ENCODE results near the gene BMI1.

BMI1 gene

DNA sequence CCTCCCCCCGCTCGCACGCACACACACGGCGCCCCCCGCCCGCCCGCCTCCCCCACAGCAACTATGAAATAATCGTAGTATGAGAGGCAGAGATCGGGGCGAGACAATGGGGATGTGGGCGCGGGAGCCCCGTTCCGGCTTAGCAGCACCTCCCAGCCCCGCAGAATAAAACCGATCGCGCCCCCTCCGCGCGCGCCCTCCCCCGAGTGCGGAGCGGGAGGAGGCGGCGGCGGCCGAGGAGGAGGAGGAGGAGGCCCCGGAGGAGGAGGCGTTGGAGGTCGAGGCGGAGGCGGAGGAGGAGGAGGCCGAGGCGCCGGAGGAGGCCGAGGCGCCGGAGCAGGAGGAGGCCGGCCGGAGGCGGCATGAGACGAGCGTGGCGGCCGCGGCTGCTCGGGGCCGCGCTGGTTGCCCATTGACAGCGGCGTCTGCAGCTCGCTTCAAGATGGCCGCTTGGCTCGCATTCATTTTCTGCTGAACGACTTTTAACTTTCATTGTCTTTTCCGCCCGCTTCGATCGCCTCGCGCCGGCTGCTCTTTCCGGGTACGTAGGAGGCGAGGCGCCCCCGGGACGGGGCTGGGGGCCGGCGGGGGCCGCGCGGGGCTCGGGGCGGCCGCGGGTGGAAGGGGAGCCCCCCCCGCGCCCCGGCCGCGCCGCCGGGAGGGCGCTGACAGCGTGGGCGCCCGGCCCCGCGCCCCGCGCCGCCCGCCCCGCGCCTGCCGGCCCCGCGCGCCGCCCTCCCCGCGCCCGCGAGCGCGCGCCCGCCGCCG is 441 bp downstream of the BMI1 start:
- ATAC-seq: peak; percentile 72
- TF ChIP-seq, protein P1, sequence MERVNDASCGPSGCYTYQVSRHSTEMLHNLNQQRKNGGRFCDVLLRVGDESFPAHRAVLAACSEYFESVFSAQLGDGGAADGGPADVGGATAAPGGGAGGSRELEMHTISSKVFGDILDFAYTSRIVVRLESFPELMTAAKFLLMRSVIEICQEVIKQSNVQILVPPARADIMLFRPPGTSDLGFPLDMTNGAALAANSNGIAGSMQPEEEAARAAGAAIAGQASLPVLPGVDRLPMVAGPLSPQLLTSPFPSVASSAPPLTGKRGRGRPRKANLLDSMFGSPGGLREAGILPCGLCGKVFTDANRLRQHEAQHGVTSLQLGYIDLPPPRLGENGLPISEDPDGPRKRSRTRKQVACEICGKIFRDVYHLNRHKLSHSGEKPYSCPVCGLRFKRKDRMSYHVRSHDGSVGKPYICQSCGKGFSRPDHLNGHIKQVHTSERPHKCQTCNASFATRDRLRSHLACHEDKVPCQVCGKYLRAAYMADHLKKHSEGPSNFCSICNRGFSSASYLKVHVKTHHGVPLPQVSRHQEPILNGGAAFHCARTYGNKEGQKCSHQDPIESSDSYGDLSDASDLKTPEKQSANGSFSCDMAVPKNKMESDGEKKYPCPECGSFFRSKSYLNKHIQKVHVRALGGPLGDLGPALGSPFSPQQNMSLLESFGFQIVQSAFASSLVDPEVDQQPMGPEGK (CRISPR knock-in tag; IDR thresholded peaks at IDR 0.05; ENCODE audit: borderline replicate concordance): 0 out of 2 replicates have a peak, but pooled peaks have one; percentile 36
- peak; percentile 58; the same call in 1 of the 2 replicates for TF ChIP-seq ZNF70 (CRISPR knock-in tag; IDR thresholded peaks at IDR 0.05)
- TF ChIP-seq, protein P2, sequence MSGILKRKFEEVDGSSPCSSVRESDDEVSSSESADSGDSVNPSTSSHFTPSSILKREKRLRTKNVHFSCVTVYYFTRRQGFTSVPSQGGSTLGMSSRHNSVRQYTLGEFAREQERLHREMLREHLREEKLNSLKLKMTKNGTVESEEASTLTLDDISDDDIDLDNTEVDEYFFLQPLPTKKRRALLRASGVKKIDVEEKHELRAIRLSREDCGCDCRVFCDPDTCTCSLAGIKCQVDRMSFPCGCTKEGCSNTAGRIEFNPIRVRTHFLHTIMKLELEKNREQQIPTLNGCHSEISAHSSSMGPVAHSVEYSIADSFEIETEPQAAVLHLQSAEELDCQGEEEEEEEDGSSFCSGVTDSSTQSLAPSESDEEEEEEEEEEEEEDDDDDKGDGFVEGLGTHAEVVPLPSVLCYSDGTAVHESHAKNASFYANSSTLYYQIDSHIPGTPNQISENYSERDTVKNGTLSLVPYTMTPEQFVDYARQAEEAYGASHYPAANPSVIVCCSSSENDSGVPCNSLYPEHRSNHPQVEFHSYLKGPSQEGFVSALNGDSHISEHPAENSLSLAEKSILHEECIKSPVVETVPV (CRISPR knock-in tag; IDR thresholded peaks at IDR 0.05): no peak

DNA sequence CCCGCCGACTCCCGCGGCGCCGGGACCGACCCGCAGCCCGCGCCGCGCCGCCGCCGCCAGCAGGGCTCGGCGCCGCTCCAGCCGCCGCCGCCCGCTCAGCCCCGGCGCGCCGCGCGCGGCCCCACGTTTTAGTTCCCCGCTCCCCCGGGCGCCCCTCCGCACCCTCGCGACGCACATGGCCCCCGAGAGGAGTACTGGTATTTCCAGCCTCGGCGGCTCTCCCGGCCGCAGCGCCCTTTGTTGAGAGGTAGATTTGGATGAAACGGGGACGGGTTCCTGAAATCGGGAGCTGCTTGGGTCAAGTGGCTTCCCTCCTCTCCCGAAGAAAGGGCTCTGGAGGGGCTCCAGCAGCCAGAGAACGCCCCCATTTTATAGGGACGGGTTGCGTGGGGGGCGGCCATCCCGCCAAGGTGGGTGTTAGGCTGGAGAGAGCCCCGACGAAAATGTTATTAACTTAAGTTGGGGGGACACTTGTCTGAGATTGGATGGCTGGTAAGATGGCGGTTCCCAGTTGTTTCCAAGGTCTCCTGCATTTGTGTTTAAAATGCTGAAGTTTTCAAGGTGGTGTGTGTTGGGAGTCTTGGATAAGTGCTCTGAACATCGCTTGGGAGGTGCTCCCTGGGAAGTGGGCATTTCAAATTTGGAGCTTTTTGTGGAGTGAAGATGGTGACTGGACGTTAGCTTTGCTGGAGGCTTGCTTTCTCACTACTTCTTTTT is 1.2 kb downstream of the BMI1 start:
- TF ChIP-seq BACH2 (CRISPR knock-in tag; IDR thresholded peaks at IDR 0.05; ENCODE audit: borderline replicate concordance): no peak
- no peak for TF ChIP-seq CSDC2 (CRISPR knock-in tag; IDR thresholded peaks at IDR 0.05)
- TF ChIP-seq ISL1 (CRISPR knock-in tag; IDR thresholded peaks at IDR 0.05): no peak
- TF ChIP-seq PPARA (CRISPR knock-in tag; IDR thresholded peaks at IDR 0.05; ENCODE audit: borderline replicate concordance): no peak
- TF ChIP-seq RARB (CRISPR knock-in tag; IDR thresholded peaks at IDR 0.05): no peak
- TF ChIP-seq OSR1 (CRISPR knock-in tag; IDR thresholded peaks at IDR 0.05): no peak
- TF ChIP-seq, protein P3, sequence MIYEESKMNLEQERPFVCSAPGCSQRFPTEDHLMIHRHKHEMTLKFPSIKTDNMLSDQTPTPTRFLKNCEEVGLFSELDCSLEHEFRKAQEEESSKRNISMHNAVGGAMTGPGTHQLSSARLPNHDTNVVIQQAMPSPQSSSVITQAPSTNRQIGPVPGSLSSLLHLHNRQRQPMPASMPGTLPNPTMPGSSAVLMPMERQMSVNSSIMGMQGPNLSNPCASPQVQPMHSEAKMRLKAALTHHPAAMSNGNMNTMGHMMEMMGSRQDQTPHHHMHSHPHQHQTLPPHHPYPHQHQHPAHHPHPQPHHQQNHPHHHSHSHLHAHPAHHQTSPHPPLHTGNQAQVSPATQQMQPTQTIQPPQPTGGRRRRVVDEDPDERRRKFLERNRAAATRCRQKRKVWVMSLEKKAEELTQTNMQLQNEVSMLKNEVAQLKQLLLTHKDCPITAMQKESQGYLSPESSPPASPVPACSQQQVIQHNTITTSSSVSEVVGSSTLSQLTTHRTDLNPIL (CRISPR knock-in tag; IDR thresholded peaks at IDR 0.05; ENCODE audit: low read depth): no peak
- ATAC-seq: no peak

DNA sequence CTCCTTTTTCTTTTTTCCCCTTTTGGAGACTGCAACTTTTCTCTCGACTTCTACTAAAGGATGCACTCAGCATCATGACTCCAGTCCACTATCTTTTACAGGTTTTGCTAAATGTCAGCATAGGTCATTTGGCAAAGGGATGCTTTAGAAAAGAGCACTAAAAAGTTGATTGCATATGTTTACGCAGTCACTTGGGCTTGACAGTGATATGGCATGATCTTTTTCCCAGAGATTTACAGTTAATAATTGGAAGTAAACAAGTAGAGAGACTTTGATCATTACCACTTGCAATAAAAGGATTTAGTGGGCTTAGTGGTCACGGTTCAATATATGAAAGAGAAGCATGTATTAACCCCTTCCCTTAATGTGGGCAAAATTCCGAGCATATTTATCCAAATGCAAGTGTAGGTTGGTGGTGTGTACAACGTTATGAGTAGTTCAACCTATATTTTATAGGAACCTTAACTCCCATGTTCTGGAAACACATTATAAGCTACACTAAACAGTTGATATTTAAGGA is 1.8 kb downstream of the BMI1 start:
- ATAC-seq: no peak
- TF ChIP-seq ZNF8 (CRISPR knock-in tag; IDR thresholded peaks at IDR 0.05) (no peak), ISL1 (CRISPR knock-in tag; IDR thresholded peaks at IDR 0.05) (no peak), ZC3H10 (CRISPR knock-in tag; IDR thresholded peaks at IDR 0.05) (no peak), ZFP3 (CRISPR knock-in tag; IDR thresholded peaks at IDR 0.05) (no peak), TOX (CRISPR knock-in tag; IDR thresholded peaks at IDR 0.05; ENCODE audit: borderline replicate concordance) (no peak)
- TF ChIP-seq, protein P4, sequence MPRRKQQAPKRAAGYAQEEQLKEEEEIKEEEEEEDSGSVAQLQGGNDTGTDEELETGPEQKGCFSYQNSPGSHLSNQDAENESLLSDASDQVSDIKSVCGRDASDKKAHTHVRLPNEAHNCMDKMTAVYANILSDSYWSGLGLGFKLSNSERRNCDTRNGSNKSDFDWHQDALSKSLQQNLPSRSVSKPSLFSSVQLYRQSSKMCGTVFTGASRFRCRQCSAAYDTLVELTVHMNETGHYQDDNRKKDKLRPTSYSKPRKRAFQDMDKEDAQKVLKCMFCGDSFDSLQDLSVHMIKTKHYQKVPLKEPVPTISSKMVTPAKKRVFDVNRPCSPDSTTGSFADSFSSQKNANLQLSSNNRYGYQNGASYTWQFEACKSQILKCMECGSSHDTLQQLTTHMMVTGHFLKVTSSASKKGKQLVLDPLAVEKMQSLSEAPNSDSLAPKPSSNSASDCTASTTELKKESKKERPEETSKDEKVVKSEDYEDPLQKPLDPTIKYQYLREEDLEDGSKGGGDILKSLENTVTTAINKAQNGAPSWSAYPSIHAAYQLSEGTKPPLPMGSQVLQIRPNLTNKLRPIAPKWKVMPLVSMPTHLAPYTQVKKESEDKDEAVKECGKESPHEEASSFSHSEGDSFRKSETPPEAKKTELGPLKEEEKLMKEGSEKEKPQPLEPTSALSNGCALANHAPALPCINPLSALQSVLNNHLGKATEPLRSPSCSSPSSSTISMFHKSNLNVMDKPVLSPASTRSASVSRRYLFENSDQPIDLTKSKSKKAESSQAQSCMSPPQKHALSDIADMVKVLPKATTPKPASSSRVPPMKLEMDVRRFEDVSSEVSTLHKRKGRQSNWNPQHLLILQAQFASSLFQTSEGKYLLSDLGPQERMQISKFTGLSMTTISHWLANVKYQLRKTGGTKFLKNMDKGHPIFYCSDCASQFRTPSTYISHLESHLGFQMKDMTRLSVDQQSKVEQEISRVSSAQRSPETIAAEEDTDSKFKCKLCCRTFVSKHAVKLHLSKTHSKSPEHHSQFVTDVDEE (CRISPR knock-in tag; IDR thresholded peaks at IDR 0.05): no peak
- TF ChIP-seq, protein P1 (CRISPR knock-in tag; IDR thresholded peaks at IDR 0.05; ENCODE audit: borderline replicate concordance): no peak
- TF ChIP-seq, protein P3 (CRISPR knock-in tag; IDR thresholded peaks at IDR 0.05; ENCODE audit: low read depth): no peak
